H1 (cell line): Measurements from ENCODE around the gene ADAMTS6. TPM values are rescaled to one million over a fixed set of nuclear protein-coding genes. Genes with fewer than 3 reads are reported as not detected.

Experiments used
- CTCF ChIA-PET: fragments of 300-600 bp; sonication (Branson Sonifier 250); formaldehyde crosslinking; loops from one replicate; lab custom pipeline; 2021; ENCODE audit not compliant: partially characterized antibody; lab: Charles Lee
- POLR2A ChIA-PET: fragments of 300-600 bp; sonication (Branson Sonifier 250); formaldehyde crosslinking; loops from one replicate; lab custom pipeline; 2021; ENCODE audit warnings: inconsistent platforms; ENCODE audit not compliant: partially characterized antibody; lab: Charles Lee
- DNase-seq, 2 experiments: peaks; one replicate each; pipeline versions ENCODE4 v3.0.0 to v3.0.0-alpha.2; 2010 to 2022; ENCODE audit warnings: low spot score in 2 of 2, low read depth in 1 of 2, mixed read lengths in 1 of 2
- FAIRE-seq: peaks from 2 replicates; lab custom pipeline; 2011; peaks lifted over from hg19 to GRCh38; lab: Jason Lieb, UNC
- H2AFZ ChIP-seq: 2 replicates; pipeline ENCODE4 v1.8.1; 2012; ENCODE audit warnings: low read length, inconsistent platforms
- H2AK5ac ChIP-seq: 2 replicates; pipeline ENCODE4 v1.6.1; 2013; ENCODE audit warnings: low read depth, low read length
- H2BK120ac ChIP-seq: replicated peaks from 2 replicates; pipeline ENCODE3; 2013; ENCODE audit warnings: low read depth, low read length, inconsistent platforms
- H2BK12ac ChIP-seq: 2 replicates; pipeline ENCODE4 v1.6.1; 2013; ENCODE audit warnings: low read depth, low read length
- H2BK15ac ChIP-seq: 2 replicates; pipeline ENCODE4 v1.6.1; 2013; ENCODE audit warnings: low read length
- H2BK20ac ChIP-seq: 2 replicates; pipeline ENCODE4 v1.6.1; 2013; ENCODE audit warnings: low read length
- H2BK5ac ChIP-seq: 2 replicates; pipeline ENCODE4 v1.6.1; 2013; ENCODE audit warnings: low read depth, low read length
- H3K14ac ChIP-seq: 2 replicates; pipeline ENCODE4 v1.6.1; 2013; ENCODE audit warnings: inconsistent platforms; ENCODE audit not compliant: insufficient read length
- H3K18ac ChIP-seq: 2 replicates; pipeline ENCODE4 v1.6.1; 2013; ENCODE audit warnings: low read length; ENCODE audit errors: extremely low read depth
- H3K23ac ChIP-seq: 2 replicates; pipeline ENCODE4 v1.6.1; 2013; ENCODE audit warnings: inconsistent platforms; ENCODE audit not compliant: insufficient read length
- H3K23me2 ChIP-seq: 2 replicates; pipeline ENCODE4 v1.6.1; 2013; ENCODE audit warnings: low read depth, low read length
- H3K27ac ChIP-seq: 2 replicates; pipeline ENCODE4 v1.6.1; 2011; ENCODE audit warnings: low read depth, low read length, inconsistent platforms
- H3K27me3 ChIP-seq, 4 experiments: replicated peaks in 1 of 4; 1 replicate in 1 of 4; 2 replicates in 3 of 4; pipeline versions ENCODE4 v1.6.1 to v1.8.1; 2011 to 2013; ENCODE audit warnings: low read length in 3 of 4, mild to moderate bottlenecking in 3 of 4, inconsistent platforms in 2 of 4, mixed read lengths in 2 of 4, moderate library complexity in 1 of 4; ENCODE audit not compliant: control insufficient read depth in 3 of 4, insufficient read depth in 3 of 4; ENCODE audit errors: extremely low read depth in 1 of 4
- H3K36me3 ChIP-seq, 4 experiments: 2 replicates each; pipeline versions ENCODE4 v1.6.1 to v1.8.1; 2011 to 2013; ENCODE audit warnings: mild to moderate bottlenecking in 4 of 4, low read length in 3 of 4, moderate library complexity in 2 of 4, control low read depth in 1 of 4, inconsistent platforms in 1 of 4; ENCODE audit not compliant: insufficient read depth in 4 of 4, control insufficient read depth in 2 of 4
- H3K4ac ChIP-seq: replicated peaks from 2 replicates; pipeline ENCODE3; 2013; ENCODE audit warnings: low read length, low read depth, mixed read lengths, inconsistent platforms; ENCODE audit not compliant: insufficient read length
- H3K4me1 ChIP-seq, 4 experiments: replicated peaks in 1 of 4; 1 replicate in 1 of 4; 2 replicates in 3 of 4; pipeline versions ENCODE4 v1.6.1 to v1.8.1; 2011 to 2013; ENCODE audit warnings: low read length in 3 of 4, inconsistent platforms in 2 of 4, mixed read lengths in 1 of 4; ENCODE audit not compliant: insufficient read depth in 4 of 4, control insufficient read depth in 3 of 4
- H3K4me2 ChIP-seq, 2 experiments: 2 replicates each; pipeline versions ENCODE4 v1.6.1 to v1.8.1; 2011 to 2013; ENCODE audit warnings: low read depth in 2 of 2, low read length in 2 of 2, control low read depth in 1 of 2, inconsistent platforms in 1 of 2, mild to moderate bottlenecking in 1 of 2; ENCODE audit not compliant: insufficient read depth in 1 of 2
- H3K4me3 ChIP-seq, 4 experiments: fragments of 200-600, 300-600 bp in 1 of 4; sonication (generic), shearing (Covaris generic), sonication (Bioruptor Twin) in 1 of 4; 2 replicates each; pipeline versions ENCODE4 v1.5.1 to v1.8.1; 2011 to 2016; ENCODE audit warnings: low read length in 4 of 4, low read depth in 3 of 4, control low read depth in 2 of 4, inconsistent platforms in 2 of 4, mild to moderate bottlenecking in 2 of 4, mixed read lengths in 1 of 4, moderate library complexity in 1 of 4; ENCODE audit not compliant: insufficient read depth in 2 of 4; ENCODE audit errors: extremely low read depth in 1 of 4
- H3K56ac ChIP-seq: replicated peaks from 2 replicates; pipeline ENCODE3; 2013; ENCODE audit warnings: low read depth, mild to moderate bottlenecking, mixed read lengths, low read length, inconsistent platforms; ENCODE audit not compliant: insufficient read length
- H3K79me1 ChIP-seq: 2 replicates; pipeline ENCODE4 v1.6.1; 2013; ENCODE audit warnings: low read depth, low read length, control low read depth
- H3K79me2 ChIP-seq, 2 experiments: 2 replicates each; pipeline versions ENCODE4 v1.6.1 to v1.8.1; 2012 to 2013; ENCODE audit warnings: low read length in 2 of 2, mild to moderate bottlenecking in 2 of 2, inconsistent platforms in 1 of 2; ENCODE audit not compliant: insufficient read depth in 2 of 2, control insufficient read depth in 1 of 2
- H3K9ac ChIP-seq, 4 experiments: replicated peaks in 1 of 4; 1 replicate in 1 of 4; 2 replicates in 3 of 4; pipeline versions ENCODE4 v1.6.1 to v1.8.1; 2011 to 2013; ENCODE audit warnings: low read depth in 3 of 4, low read length in 3 of 4, control low read depth in 2 of 4, mild to moderate bottlenecking in 2 of 4, moderate library complexity in 2 of 4, inconsistent platforms in 1 of 4; ENCODE audit errors: extremely low read depth in 1 of 4
- H3K9me3 ChIP-seq, 2 experiments: 2 replicates each; pipeline versions ENCODE4 v1.6.1 to v1.8.1; 2012 to 2013; ENCODE audit warnings: mild to moderate bottlenecking in 2 of 2, moderate library complexity in 2 of 2, control low read depth in 1 of 2, inconsistent platforms in 1 of 2, low read depth in 1 of 2, low read length in 1 of 2, mixed read lengths in 1 of 2; ENCODE audit not compliant: insufficient read depth in 2 of 2
- H4K20me1 ChIP-seq, 2 experiments: replicated peaks in 1 of 2; 2 replicates each; pipeline versions ENCODE3 to v1.8.1; 2011 to 2013; ENCODE audit warnings: inconsistent platforms in 2 of 2, low read length in 2 of 2, mild to moderate bottlenecking in 1 of 2; ENCODE audit not compliant: insufficient read depth in 2 of 2, control insufficient read depth in 1 of 2
- H4K5ac ChIP-seq: 2 replicates; pipeline ENCODE4 v1.6.1; 2013; ENCODE audit warnings: low read length, low read depth, mixed read lengths, inconsistent platforms; ENCODE audit not compliant: insufficient read length
- H4K8ac ChIP-seq: 2 replicates; pipeline ENCODE4 v1.8.0; 2013; ENCODE audit warnings: mild to moderate bottlenecking, moderate library complexity, low read length, inconsistent platforms; ENCODE audit not compliant: insufficient read depth; ENCODE audit errors: extremely low read depth
- H4K91ac ChIP-seq: replicated peaks from 2 replicates; pipeline ENCODE3; 2013; ENCODE audit warnings: low read length, mixed read lengths, inconsistent platforms; ENCODE audit not compliant: insufficient read length
- ATF3 ChIP-seq: IDR thresholded peaks from 2 replicates; pipeline ENCODE4 v1.6.1; 2011; ENCODE audit warnings: low read depth, mild to moderate bottlenecking, low read length; ENCODE audit not compliant: insufficient read depth
- CEBPB ChIP-seq: IDR thresholded peaks from 2 replicates; pipeline ENCODE4 v1.6.1; 2012; ENCODE audit warnings: low read depth, low read length
- JUND ChIP-seq: IDR thresholded peaks from 2 replicates; pipeline ENCODE4 v1.6.1; 2011; ENCODE audit warnings: mild to moderate bottlenecking, improper control_type of control experiment, low read length
- MAX ChIP-seq: IDR thresholded peaks from 2 replicates; pipeline ENCODE4 v1.6.1; 2012; ENCODE audit warnings: inconsistent platforms
- RAD21 ChIP-seq, 2 experiments: IDR thresholded peaks in 1 of 2; conservative IDR thresholded peaks in 1 of 2; 2 replicates each; pipeline ENCODE4 v1.6.1; 2011; ENCODE audit warnings: low read depth in 2 of 2, low read length in 2 of 2, improper control_type of control experiment in 1 of 2, inconsistent platforms in 1 of 2, mild to moderate bottlenecking in 1 of 2, moderate library complexity in 1 of 2
- SIN3A ChIP-seq, 2 experiments: IDR thresholded peaks in 1 of 2; conservative IDR thresholded peaks in 1 of 2; 2 replicates each; pipeline ENCODE4 v1.6.1; 2011 to 2012; ENCODE audit warnings: low read length in 2 of 2, improper control_type of control experiment in 1 of 2, low read depth in 1 of 2, mild to moderate bottlenecking in 1 of 2
- SIRT6 ChIP-seq: IDR thresholded peaks from one replicate; pipeline ENCODE4 v1.7.1; 2012; ENCODE audit warnings: low read length, inconsistent platforms
- SIX5 ChIP-seq: IDR thresholded peaks from 2 replicates; pipeline ENCODE4 v1.6.1; 2011; ENCODE audit warnings: mild to moderate bottlenecking, low read depth, low read length
- SP2 ChIP-seq: IDR thresholded peaks from 2 replicates; pipeline ENCODE4 v1.6.1; 2012; ENCODE audit warnings: mild to moderate bottlenecking, low read length, inconsistent platforms
- ZNF274 ChIP-seq: IDR thresholded peaks from 2 replicates; pipeline ENCODE4 v1.7.0; 2012; ENCODE audit warnings: low read length, borderline replicate concordance; ENCODE audit errors: extremely low read depth
- WGBS, 2 experiments: shearing (Covaris generic) in 1 of 2; methylation state at CpG; one replicate each; pipeline versions ENCODE4 v1.1.6 to v1.1.7; 2013 to 2015; ENCODE audit warnings: low lambda C conversion rate in 2 of 2, mixed read lengths in 2 of 2, inconsistent platforms in 1 of 2, low coverage in 1 of 2, missing lambda C conversion rate in 1 of 2; ENCODE audit not compliant: insufficient replicate concordance in 2 of 2, insufficient coverage in 1 of 2, insufficient read length in 1 of 2; ENCODE audit errors: extremely low coverage in 1 of 2, missing lambda C conversion rate in 1 of 2; 5-methylcytosine and 5-hydroxymethylcytosine counted together
- polyA plus RNA-seq, 7 experiments: library from polyadenylated mRNA; depleted of rRNA in 3 of 7; stranded (reverse) in 5 of 7; unstranded in 2 of 7; fragments of >200 nt in 5 of 7; fragments of 200-250 nt in 2 of 7; gene quantifications; 1 replicate in 5 of 7; 2 replicates in 1 of 7; 4 replicates in 1 of 7; pipeline versions ENCODE4 v1.2.1 to v1.2.3, GENCODE V29; 2011 to 2013; ENCODE audit warnings: missing spikeins in 2 of 7, mixed read lengths in 2 of 7
- total RNA-seq: library from RNA; stranded (reverse); fragmentation: NEBNext Ultra II Directional; extraction: Animal tissue kit (Norgen Biotek cat#: 25700); gene quantifications from 2 replicates; pipeline ENCODE4 v1.2.1, GENCODE V29; 2021

The ADAMTS6 gene
- total and polyA plus RNA-seq, 2 of the 8 experiments (the other 6 are each of a cell fraction or from before 2014, with no cell fraction given): 0.74 to 2.4 TPM

GRCh38 chr5:65482736-65483545 lies 1.2 kb upstream of the ADAMTS6 start:
- 11% methylated on average over 11 of the region's 12 CpGs; no CpG with 5 or more reads in 1 of the 2 experiments for WGBS, 2 experiments
- Histone ChIP-seq H3K4me1 (peaks cover 0 to 11% (median 6%) of the 10 kb centered on the region in 4 experiments; a peak in 4 of 7 replicates), H3K27me3 (no peaks in the 10 kb centered on the region), H3K18ac (no peak overlapping the region; the same call in 1 of the 2 replicates), H2BK20ac (no peak overlapping the region; the same call in 1 of the 2 replicates), H2AFZ (peak overlapping the region; percentile 98), H3K4me3 (peak overlapping the region; percentile 50 to 79 (median 60)), H3K23me2 (peaks cover 15% of the 10 kb centered on the region), H3K79me2 (no peaks in the 10 kb centered on the region), H3K4me2 (peak overlapping the region; percentile 61 to 81), H4K8ac (no peak overlapping the region), H3K9me3 (peaks cover 0 to 3% of the 10 kb centered on the region in 2 experiments; a peak in 1 of 4 replicates), H3K14ac (no peak overlapping the region), H3K56ac (no peak overlapping the region), H3K4ac (no peak overlapping the region), H2AK5ac (no peak overlapping the region), H2BK120ac (peak overlapping the region; percentile 1), H4K20me1 (no peaks in the 10 kb centered on the region), H2BK12ac (peak overlapping the region; percentile 40; the same call in 1 of the 2 replicates), H4K5ac (no peak overlapping the region), H2BK5ac (no peak overlapping the region), H3K9ac (peak overlapping the region; percentile 40 to 59 (median 50); a peak in 5 of 7 replicates), H3K79me1 (no peaks in the 10 kb centered on the region), H4K91ac (peak overlapping the region; percentile 16), H3K27ac (peak overlapping the region; percentile 84), H3K23ac (no peak overlapping the region), H2BK15ac (no peak overlapping the region), H3K36me3 (no peaks in the 10 kb centered on the region)
- CTCF ChIA-PET: interaction anchor here (0.6 to 6.6 kb wide), 41 partner anchors 8 to 1371 kb away, joined by 3 to 63 read pairs (median 4); no protein-coding TSS in a partner anchor
- DNase-seq (peak in 1 of 2 experiments; percentile 46), FAIRE-seq (peak; percentile 60)
- POLR2A ChIA-PET: interaction anchor here (0.7 to 1.3 kb wide), 6 partner anchors 12 to 837 kb away, joined by 3 to 7 read pairs (median 3); no protein-coding TSS in a partner anchor
- TF ChIP-seq SIX5 (no peak), CEBPB (no peak), ATF3 (no peak), SIRT6 (no peak), MAX (no peak), SIN3A (conservative IDR thresholded peaks at IDR 0.05 in 1 of 2, IDR thresholded peaks at IDR 0.05 in 1 of 2; ENCODE audit: low read depth in 1 of 2, low read length in 2 of 2) (peak in 1 of 2 experiments; percentile 51; a peak in 1 of 4 replicates), RAD21 (IDR thresholded peaks at IDR 0.05 in 1 of 2, conservative IDR thresholded peaks at IDR 0.05 in 1 of 2; ENCODE audit: low read depth in 2 of 2, low read length in 2 of 2) (0 out of 4 replicates have a peak, but pooled peaks of 1 of the 2 experiments have one; percentile 1), JUND (no peak), SP2 (no peak), ZNF274 (no peak)
